RKO (cell line): ENCODE data around the gene DIAPH2.

ENCODE experiments used
- DNase-seq: peaks from one replicate; pipeline ENCODE4 v3.0.0-alpha.2; 2016; ENCODE audit warnings: low spot score

DIAPH2 gene

DNA sequence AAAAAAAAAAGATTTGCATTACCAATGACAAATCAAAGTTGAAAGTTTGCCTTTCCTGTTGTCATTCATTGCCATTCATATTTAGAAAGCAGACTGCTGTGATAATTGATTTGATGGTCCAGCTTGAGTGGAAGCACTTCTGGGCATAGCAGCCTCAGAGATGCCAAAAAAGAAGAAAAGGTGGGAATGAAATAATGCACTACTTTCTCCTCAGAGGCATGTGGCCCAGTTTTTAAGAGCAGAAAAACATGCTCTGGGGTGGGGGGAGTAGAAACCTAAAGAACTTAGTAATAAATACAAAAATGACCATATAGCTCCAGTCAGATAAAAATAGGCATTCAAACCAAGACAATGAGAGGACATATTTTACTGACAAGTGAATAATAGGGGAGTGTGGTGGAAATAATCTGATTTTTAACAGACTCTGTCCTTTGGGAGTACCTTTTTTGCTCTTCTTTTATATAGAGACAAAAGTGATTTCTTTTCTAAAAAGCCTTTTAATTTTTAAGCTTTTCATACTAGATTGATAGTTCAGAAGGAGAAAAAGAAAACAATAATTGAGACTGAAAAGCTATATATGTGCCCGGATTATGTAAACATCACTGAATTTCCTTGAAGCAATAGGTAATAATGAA is 798.1 kb downstream of the DIAPH2 start:
- DNase-seq = no peak

DNA sequence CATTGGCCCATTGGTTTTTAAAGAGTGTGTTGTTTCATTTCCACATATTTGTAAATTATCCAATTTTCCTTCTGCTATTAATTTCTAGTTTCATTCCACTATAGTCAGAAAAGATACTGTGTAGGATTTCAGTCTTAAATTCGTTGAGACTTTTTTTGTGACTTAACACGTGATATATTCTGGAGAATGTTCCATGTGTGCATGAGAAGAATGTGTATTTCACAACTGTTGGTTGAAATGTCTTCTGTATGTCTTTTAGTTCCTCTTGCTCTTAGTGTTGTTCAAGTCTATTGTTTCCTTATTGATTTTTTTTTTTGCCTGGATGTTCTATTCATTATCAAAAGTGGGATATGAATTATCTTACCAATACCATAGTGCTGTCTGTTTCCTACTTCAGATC is 806.0 kb downstream of the DIAPH2 start:
- DNase-seq = no peak

DNA sequence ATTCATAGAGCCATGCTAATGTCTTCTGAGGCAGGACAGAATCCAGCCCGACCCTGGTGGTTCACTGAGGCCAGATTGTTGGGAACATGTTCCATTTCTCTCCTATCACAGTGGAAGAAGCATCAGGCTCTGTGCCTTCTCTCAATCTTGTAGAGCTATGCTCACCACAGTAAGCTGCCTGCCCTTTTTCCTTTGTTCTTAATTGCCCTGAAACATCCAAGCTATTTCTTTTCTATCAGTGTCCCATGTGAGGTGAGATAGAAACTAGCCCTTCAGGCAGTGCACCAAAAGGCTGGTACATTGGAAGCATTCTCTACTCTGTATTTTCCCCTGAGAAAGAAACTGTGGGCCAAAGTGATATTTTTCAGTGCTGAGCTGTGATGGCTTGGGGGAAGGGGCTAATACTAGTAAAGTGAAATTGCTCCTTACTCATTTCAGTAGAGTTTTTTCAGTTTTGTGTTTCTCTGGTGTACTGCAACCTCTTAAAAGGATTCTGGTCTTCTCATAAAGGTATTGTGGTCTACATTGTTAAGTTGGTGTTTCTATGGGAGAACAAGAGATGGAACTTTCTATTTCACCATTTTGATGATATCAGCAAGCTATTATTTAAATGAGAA is 810.2 kb downstream of the DIAPH2 start:
- no peak for DNase-seq

DNA sequence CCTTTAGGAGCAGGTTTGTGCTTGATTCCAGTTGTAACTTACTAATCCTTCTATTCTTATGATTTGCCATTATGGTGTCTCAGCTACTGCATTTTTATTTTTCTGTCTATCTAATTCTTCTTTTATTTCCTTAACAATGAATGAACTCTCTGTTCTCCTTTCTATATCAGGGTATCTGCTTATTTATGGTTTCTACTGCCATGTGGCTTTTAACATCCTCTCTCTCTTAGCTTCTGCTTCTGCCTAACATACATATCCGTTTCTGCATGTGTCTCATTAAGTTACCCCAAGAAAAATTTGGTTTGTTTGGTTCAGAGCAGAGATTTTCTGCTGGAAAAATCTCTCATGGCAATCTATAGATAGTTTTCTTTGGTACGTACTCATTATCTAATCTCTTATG is 813.5 kb downstream of the DIAPH2 start:
- DNase-seq = no peak

DNA sequence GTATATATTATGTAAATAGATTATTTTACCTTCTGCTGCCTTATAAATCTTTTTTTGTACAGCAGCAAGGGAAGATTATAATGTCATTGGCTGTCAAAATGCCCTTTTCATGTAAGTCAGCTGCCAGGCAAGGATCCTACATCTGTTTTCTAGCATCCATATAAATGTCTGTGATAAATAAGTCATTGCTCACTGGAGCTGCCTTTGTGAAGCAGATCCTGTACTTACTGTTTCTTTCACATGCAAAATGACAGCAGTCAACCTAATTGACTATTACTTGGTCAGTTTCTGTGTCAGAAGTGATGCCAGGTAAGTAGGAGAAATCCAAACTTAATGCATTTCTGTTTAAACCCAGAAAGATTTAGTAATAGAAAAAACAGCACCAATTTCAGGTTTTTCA is 819.8 kb downstream of the DIAPH2 start:
- no peak for DNase-seq

DNA sequence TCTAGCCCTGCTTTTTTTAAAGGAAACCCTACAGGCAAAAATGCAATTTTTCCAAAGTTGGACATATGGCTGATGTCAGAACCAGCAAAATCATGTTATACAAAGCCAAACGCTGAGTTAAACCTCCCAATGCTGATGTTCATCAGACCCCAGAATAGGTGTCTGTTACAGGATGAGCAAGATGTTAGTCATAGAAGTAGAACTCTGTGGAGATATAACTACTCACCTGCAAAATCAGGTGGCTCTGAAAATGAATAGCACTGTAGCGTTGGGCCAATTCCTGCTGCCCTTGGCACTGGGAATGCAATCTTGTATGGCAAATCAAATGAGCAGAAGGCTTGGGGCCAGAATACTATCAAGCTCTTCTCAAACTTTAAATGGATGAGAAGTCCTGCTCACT is 833.1 kb downstream of the DIAPH2 start:
- no peak for DNase-seq

DNA sequence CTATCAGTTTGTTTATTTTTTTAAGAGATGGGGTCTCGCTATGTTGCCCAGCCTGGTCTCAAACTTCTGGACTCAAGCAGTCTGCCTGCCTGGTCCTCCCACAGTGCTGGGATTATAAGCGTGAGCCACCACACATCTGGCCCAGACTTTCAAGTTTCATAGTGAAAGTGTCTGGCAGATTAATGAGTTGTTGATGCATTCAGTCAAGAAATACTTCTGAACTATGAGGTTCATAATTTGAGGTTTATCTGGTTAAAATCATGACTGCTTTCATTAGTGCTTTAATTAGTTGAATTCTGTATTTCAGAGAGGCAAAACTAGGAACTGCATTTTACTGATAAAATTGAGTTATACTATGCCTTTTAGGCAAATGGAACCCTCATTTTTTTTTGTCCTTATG is 837.7 kb downstream of the DIAPH2 start:
- DNase-seq = no peak

DNA sequence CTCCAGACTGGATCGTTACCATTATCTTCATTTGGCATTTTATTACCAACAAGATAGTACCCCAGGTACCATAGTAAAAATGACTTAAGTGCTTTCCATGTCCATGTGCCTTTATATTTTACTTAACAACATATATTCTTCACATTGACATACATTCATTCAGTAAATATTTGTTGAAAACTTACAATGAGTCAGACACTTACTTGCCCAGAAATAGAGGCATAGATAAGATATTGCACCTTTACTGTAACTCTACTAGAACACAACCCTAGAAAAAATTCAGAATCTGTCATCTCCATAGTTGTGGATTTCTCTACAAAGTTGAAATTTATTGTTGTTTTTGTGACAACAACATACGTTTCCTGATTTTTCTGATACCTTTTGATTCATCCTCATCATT is 839.7 kb downstream of the DIAPH2 start:
- no peak for DNase-seq

DNA sequence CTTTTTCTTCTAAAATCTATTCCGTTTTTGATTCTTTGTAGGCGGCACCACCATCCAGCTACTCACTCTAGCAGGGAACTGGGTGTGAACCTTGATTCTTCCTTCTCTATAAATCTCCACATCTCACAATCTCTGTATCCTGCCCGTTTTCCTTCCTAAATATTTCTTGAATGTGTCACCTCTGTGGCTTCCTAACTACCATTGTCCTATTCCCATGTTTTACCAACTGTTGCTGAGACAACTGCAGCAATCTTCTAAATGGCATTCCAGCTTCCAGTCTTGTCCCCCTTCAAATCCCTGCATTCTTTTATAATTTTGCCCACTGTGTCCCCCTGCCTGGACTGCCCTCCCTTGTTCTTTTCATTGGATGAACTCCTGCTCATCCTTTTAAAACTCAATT is 840.4 kb downstream of the DIAPH2 start:
- peak; percentile 2 for DNase-seq

DNA sequence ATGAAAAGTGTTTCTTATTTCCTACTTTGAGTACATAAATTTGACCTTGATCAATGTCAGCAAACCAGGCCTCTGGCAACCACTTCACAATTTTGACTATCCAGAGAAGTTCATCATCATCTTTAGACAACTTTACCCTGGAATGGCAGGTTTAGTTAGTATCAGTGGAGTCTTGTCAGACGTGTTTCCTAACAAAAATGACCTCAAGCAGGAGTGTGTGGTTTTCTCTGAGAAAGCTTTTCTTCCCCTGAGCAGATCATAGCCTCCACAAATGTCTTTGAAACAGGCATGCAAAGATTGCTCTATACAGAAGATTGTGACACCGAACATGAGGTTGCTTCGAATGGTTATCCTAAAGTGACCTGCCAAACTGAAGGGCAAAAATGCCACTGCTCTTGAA is 841.3 kb downstream of the DIAPH2 start:
- DNase-seq = no peak

DNA sequence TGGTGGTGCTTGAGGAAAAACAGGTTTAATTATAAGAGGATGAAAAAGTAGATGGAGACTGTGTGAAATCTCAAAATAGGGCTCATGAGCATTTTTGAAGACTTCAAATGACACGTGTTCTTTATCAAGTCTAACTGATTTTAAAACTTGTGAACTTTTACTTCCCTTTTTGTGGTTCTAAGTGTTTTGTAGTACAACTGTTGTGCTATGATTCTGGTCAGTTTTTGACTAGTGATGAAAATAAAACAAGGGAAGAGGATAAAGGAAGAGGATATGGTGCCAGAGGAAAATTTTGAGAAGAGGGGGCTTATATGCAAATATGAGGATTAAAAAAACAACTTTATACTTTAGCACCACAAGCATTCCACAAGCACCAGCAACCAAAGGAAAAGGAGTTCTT is 843.1 kb downstream of the DIAPH2 start:
- no peak for DNase-seq

DNA sequence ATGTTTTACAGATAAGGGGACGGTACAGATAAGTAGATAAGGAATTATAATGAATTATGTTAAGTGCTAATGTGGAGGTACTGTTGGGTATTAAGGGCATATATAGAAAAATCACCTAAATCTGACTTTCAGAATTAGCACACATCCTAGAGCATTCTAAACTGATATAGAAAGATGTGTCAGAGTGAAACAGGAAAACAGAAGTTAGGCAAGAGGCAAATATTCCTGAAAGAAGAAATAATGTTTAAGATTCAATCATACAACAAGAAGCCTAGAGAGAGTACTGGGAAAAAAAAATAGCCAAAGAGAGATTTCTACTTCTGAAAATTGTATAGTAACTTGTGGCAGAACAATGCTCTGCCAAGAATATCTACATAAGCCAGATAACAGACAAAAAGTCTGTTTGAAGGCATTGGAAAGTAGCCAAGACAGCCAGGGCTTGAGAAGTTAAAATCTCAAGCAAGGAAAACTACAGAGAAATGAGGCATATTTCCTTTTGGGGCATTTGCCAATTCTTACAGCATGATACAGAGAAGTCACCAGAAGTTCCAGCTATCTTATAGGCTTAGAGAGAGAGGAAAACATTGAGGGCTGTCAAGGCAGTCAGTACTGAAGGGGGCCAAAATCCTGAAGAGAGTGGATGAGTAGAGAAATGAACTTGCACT is 845.0 kb downstream of the DIAPH2 start:
- DNase-seq = no peak

DNA sequence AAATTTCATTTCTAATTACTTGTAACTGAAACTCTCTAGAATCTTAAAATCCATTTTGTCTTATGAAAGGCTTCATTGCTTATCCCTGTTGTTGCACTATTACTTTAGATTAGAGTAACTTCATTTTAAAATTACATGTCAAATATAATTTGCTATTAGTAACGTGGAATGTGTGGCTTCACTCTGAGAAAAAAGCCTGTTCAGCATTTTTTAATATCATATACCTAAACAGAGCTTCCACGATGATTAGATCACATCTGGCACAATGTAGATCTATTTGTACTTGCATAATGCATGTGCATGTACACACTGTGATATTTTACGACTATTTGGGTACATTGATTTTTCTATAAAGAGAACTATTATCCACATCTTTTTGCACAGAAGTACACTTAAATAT is 847.2 kb downstream of the DIAPH2 start:
- DNase-seq = no peak

DNA sequence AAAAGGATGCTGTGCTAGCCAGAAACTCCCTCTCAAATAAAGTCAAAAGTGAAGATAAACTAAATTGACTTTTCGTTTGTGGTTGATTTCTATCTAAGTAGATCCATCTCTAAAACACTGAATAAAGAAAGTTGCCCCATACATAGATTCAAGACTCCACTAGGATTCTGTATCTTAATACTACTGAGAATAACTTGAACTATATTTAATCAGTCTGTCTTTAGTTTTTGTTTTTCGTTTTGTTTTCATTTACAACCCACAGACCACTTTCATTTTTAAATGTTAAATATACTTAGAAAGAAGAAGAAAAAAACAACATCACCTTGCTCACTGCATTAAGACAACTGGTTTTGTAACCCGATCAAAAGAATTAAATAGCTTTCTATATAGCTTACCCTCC is 854.1 kb downstream of the DIAPH2 start:
- DNase-seq = no peak

DNA sequence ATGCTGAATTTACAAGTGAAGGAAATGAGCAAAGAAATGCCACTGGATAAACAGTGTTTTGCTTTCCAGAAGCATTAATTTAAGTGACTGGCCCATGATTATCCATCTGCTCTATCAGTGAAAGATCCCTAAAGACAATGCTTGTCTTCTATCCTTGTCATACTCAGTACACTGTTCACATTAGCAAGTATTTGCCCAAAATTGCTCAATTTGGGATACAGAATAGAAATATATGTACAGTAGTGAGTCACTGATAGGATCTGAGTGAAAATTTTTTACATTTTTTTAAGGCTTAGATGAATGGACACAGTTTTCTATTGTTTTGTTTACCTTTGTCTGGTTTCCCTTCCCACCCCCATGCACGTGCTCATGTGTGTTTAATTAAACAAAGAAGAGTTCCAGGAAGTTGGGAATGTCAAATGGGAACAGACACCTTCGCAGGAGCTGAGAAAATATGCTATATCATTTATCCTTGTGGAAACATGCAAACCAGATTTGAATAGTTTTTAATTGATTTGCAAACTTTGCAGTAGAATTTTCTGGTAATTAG is 855.4 kb downstream of the DIAPH2 start:
- no peak for DNase-seq

DNA sequence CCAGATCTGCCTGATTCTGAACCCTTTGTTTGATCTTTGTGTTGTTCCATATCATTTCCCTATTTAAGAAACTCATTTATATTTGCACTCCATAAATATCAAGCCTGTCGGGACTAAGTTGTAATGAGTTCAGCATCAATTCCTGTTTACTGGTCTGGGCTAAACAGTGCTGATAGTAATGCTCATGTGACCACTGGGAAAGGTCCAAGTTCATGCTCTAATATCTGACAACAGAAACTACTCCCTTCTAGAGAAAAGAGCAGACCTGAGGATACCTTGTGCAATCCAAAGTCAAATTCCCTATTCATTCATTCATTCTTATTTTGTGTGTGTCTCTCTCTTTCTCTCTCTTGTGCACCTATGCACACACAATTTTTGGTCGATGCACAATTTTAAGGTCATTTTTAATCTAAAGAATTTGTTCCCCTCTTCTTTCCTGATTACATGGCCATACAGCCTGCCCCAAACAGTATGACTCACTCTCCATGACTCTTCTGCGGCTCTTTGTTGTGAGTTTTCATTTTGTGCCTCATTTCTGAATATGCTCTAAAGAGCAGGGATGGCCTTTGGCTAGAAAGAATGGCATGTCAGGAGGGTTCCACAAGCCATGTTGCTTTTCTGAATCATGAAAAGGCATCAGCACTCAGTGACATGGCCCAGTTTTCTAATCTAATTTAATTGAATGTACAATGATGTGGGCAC is 863.4 kb downstream of the DIAPH2 start:
- DNase-seq = peak; percentile 45

DNA sequence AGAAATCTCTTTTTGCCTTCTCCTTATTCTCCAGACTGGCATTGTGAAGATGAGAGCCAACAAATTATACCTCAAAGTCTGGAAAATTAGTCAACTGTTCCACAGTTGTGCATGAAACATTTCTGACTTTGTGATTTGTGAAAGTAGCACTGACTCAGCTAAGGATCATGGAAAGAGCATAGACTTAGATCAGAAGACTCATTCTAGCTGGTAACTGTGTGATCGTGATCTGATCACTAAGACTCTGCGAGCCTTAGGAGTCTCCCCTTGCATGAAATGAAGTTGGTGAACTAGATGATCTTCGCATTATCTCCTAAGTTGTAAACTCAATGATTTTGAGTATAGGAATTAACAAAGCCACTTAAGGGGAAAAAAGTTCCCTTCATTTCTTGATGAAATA is 867.2 kb downstream of the DIAPH2 start:
- DNase-seq = peak; percentile 11

DNA sequence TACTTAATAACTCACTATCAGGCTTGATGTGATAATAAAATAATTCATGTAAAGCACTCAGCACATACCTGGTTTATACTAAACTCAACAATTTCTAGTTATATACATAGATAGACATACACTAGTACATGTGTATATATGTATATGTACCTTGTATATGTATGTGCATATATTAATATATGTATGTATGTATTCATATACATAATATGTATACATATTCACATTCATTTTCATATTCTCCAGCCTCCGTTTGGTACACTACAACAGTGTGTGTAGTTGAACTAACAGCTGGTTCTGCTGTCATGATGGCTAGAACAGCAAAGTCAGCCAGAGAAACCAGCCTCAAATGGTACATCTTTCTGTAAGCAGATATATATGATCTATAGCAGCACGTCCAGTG is 869.2 kb downstream of the DIAPH2 start:
- no peak for DNase-seq

DNA sequence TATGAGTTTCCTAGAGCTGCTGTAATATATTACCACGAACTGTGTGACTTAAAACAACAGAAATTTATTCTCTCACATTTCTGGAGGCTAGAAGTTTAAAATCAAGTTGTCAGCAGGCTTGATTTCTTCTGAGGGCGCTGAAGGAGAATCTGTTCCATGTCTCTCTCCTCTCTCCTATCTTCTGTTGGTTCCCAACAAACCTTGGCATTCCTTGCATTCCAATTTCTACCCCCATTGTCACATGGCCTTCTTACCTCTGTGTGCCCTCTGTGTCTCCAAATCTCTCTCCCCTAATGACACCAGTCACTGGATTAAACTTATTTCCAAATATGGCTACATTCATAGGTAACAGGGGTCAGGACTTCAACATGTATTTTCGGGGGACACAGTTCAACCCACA is 871.7 kb downstream of the DIAPH2 start:
- DNase-seq = no peak

DNA sequence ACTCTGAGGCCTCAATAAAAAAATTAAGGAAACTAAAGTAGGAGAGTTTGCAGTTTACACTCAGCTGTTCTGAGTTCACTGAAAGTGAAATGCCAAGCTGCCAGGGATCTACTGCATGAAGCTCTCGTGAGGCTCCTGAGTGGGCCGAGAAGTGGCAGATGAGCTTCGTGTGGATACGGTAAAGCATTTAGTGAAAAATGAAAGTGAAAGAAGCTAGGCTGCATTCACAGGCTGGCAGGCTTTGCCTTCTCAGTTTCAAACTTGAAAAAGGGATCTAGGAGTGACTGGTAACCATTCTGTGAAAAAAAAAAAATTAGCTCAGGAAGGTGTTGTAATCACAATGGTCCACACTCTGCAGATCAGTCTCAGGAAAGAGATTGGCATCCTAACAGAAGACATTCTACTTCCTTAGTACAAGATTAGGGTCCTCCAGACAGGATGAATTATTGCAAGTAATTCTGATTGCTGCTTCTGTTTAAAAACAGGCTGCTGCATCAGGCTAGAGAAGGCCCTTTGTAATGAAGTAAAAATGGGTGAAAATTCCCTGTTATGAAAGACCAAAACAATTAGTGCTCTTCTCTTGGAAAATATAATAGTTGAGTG is 879.0 kb downstream of the DIAPH2 start:
- DNase-seq = no peak

DNA sequence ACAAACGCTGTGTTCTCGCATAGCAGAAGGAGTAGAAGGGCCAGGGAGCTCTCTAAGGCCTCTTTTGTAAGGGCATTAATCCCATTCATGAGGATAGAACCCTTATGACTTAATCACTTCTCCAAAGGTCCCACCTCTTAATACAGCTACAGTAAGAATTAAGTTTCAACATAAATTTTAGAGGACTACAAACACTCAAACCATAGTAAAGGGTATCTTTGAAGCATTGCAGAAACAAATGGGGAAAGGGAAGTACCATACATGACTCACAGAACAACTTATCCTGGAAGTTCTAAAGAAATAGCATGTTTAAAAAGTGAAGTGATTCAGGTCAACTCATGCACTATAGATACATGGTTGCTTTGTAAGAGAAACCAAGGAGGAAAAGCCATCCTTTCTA is 879.9 kb downstream of the DIAPH2 start:
- no peak for DNase-seq

DNA sequence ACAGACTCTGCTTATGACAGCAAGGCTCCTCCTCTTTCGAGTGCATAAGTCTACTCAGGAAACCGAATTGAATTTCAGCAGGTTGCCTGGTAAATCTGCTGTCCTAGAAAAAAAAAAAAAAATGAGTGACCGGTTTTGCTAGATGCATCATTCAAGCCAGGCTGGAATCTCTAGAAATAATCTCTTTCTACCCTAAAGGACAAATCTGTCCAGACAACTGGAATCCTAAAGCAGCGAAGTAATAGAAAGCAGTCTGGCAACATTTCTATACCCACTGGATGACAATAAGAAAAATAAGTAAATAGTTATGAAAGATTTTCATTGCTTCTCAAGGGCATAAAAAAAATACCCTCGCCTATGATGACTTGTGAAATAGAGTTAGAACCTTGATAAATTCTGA is 902.5 kb downstream of the DIAPH2 start:
- no peak for DNase-seq
